Ovary (tissue), 3 donors: ENCODE data around the gene SLC38A9.

Experiments used
- CTCF ChIP-seq, 3 donors: fragments of 450-650 bp in 2 of 3; fragments of 200-600 bp in 1 of 3; IDR thresholded peaks; one replicate each; pipeline versions ENCODE4 v1.5.1 to v1.8.0; 2016 to 2022; ENCODE audit warnings: antibody characterized with exemption in 3 of 3, mild to moderate bottlenecking in 1 of 3
- EP300 ChIP-seq: sonication (generic); formaldehyde crosslinking; IDR thresholded peaks from one replicate; pipeline ENCODE4 v1.6.1; 2017; ENCODE audit warnings: antibody characterized with exemption
- POLR2A ChIP-seq: fragments of 450-650 bp; IDR thresholded peaks from one replicate; pipeline ENCODE4 v1.6.1; 2017; ENCODE audit warnings: antibody characterized with exemption, mild to moderate bottlenecking, moderate library complexity
- donor health status: DM: no; HTN: no; CAD: no.

GRCh38 chr5:55620009-55620765, 91.9 kb downstream of the SLC38A9 start:
- TF ChIP-seq CTCF (IDR thresholded peaks at IDR 0.05) (no peak), POLR2A (no peak), EP300 (no peak)
